ENCODE results near the gene ADM5.

Gene ADM5

DNA sequence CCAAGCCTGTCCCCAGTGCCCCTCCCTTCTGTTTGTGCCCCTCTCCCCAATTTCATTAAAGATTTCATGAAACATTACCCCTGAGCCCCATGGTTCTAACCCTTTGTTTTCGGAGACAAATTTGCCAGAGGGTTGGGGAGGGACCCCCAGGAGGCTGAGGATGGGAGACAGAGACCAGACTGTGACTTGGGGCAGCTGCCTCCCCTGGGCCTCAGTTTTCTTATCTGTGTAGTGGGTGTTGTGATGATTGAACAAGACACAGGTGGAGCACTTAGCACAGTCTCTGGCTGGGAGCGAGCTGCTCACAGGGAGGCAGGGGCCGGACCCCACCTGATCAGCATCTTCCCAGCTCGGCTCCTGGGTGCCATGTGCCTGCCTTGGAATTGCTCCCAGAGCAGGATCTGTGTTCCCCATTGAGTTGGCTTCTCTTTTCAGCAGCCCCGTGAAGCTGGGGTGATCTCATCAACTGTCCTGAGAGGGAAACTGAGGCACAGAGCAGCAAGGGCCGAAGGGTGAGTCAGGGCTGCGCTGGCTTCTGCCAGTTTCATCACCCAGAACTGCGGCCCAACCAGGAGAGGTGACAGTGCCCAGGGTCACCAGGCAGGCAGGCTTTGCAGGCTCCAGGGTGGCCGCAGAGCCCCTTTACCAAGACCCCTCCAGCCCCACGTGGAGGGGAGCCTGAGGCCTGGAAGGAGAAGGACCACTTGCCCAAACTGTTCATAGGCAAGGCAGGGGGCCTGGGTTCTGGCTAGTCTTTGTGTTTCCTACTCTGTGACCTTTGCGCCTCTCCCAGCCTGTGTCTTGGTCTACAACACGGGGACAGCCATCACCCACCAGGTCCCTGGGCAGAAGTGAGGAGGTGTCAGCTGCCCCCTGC, 30.6 kb upstream of the ADM5 start:
- no peak for DNase-seq (ENCODE audit: low spot score)

DNA sequence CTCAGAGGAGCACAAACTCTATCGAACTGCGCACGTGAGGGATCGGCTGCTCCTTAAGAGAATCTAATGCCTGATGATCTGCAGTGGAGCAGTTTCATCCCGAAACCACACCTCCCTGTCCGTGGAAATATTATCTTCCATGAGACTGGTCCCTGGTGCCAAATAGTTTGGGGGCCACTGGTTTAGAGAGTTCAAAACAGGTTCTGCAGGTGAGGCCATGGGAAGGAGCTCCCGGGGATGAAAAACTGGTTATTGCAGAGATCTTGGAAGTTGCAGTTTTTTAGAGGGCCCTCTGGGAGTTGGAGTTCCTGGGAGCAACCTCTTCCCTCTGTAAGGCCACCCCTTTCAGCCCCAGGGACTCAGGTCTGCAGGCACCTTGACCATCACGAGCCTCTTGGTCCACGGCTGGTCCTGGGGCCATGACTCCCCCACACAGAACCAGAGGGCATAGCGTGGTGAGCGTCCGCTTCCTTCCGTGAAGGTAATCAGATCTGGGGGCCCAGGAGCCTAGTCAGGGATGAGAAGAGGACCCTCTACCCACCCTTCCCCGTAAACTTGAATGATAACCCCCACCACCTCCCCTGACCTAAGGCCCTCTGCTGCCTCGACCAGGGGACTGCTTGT, 28.9 kb upstream of the ADM5 start:
- DNase-seq (ENCODE audit: low spot score) = no peak

DNA sequence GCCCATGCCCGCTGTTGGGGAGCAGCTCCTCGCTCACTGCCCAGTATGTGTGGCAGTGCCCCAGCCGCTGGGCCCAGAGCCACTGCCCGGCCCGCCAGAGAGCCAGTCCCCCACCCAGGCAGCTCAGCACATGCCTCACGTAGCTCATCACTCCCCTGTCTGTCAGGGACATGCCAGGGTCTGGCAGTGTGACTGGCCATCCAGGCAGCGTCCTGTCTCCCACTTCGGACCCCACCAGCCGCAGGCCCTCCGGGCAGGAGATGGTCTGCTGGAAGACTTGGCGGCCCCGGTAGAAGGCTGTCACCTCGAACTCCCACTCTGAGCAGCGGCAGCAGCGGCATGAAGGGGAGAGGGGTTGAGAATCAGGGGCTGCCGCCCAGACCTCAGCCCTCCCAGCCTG, 27.4 kb upstream of the ADM5 start:
- DNase-seq (ENCODE audit: low spot score) = no peak

DNA sequence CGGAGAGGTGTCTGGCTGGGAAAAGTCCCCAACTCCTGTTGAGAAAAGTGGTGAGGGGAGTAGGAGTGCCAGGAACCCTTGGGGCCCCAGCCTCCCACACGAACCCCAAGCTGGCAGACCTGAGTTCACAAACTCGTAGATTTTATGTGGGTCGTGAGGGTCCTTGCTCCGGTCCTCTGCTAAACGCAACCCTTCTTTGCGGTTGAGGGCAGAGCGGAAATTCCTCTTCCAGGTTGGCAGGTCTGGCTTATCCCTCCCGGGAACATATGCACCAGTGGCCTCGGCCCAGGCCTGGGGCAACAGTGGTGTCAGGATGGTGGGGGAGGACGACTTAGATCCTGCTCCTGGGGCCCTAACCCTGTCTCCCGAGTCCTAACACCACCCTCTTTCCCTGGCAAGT, 26.2 kb upstream of the ADM5 start:
- DNase-seq (ENCODE audit: low spot score) = no peak

DNA sequence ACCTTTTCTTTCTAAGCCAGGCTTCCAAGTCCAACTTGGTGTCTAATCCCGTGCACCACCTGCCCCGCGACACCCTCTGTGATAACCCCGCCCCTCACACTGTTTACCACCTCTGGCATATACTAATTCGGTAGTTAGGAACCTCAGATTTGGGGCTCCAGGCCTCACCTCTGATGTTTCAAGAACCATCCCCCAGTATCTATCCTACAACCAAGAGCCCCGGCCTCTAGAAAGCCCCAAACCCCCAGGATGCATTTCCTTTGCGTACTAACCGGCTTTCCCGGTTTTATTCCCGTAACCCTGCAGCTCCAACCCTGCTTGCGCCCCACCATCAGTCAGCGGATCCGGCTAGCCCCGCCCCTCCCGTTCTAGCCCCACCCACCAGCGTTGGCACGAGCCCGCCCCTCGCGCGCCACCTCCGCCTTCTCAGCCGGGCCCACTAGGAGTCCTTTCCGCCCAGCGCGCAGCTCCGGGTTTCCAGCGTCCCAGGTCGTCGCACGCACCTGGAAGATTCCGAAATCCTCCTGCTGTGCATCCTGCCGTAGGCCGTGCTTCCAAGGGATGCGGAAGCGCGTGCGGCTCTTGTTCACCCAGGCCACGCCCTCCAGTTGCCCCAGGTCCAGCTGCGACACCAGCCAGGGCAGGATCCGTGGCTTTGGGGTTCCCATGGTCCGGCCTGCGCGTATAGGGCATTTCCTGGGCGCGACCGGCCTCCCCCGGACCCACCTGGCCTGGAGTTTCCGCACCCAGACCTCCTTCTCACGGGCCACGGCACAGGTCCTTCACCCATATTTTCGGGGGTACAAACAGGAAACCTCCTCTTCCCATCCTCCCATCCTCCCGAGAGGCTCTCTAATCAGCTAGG, 25.0 kb upstream of the ADM5 start:
- DNase-seq (ENCODE audit: low spot score) = peak; percentile 98

DNA sequence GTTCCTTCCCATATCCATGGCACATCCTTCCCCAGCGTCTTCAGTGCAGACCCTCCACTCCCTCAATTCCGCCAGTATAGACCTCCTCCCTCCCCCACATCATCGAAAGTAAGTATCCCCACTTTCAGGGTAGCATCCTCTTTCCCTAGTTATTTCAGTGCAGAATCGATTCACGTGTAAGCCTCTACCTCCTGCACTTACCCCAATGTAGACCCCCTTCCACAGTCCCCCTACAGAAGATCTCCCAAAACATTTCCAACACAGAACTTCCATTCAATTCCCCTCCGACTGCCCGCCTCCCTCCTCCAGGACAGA, 24.4 kb upstream of the ADM5 start:
- DNase-seq (ENCODE audit: low spot score) = no peak

DNA sequence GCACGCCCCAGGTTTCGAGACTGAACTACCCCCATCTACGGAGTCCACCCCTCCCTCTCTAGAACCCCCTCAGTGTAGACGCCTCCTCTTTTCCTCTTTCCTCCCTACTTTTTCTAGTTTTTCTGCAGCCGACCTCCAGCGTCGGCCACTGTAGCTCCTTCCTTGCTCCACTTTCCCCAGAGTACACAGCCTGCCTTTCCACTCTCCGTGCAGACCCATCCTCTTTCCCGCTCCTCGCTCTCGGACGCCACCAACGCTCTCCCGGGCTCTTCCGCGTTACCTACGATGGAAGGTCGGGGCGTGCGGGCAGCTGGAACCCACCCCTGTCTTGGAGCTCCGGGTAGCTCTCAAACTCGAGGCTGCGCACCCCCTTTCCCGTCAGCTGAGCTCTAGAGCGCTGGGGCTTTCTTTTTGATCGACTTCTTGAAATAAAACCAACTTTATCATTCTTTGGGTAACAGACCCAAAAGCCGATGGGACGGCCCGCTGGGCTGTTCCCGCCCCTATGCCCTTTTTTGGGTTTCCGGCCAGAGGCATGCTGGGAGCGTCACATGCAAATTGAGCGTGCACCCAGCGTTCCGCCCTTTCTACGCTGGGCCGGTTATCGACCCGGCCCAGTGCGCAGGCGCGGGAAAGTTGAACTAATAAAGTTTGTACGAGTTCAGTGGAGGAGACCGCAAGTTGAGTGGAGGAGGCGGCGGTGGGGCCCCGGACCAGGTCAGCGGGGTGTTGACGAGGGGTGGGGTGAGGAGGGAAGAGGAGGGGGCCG, 23.9 kb upstream of the ADM5 start, which contains the start of the genes BCL2L12 and IRF3:
TSS of gene BCL2L12 (plus strand) at position 583 of the 769 bp plus-strand sequence. CDS start 760 bp downstream, outside the sequence.
TSS of gene IRF3 (minus strand) at position 507 of the 769 bp plus-strand sequence. CDS start 1,019 bp downstream, outside the sequence.
- peak; percentile 96 for DNase-seq (ENCODE audit: low spot score)

DNA sequence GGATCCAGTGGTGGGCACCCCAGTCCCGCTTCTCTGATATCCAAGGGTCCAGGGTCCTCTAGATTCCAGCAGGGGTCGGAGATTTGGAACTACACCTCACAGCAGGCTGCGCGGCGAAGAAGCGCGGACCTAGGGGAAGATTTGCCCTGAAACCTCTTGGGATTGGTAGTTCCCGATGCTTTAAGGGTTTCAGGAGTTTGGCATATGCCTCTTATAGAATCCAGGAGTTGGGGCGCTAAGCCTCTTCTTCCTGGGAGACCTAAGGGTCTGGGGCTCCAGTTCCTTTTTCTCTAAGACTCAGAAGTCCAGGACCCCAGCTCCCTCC, 23.3 kb upstream of the ADM5 start:
- no peak for DNase-seq (ENCODE audit: low spot score)

DNA sequence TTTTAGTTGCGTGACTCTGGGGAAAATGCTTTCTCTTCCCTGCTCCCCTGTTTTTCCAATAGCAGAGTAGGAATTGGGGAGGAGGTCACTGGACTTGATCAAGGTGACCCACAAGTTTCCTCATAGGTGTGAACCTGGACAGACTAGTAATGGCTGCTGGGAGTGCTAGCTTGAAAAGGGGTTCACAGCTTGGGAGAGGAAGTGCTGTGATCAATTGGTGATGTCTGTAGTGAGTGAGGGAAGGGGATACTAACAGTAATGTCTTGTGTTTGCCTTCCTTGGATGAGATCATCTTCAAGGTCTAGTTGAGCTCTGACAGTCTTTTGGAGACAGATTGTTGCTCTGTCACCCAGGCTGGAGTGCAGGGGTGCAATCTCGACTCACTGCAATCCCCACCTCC, 21.9 kb upstream of the ADM5 start:
- DNase-seq (ENCODE audit: low spot score) = no peak

DNA sequence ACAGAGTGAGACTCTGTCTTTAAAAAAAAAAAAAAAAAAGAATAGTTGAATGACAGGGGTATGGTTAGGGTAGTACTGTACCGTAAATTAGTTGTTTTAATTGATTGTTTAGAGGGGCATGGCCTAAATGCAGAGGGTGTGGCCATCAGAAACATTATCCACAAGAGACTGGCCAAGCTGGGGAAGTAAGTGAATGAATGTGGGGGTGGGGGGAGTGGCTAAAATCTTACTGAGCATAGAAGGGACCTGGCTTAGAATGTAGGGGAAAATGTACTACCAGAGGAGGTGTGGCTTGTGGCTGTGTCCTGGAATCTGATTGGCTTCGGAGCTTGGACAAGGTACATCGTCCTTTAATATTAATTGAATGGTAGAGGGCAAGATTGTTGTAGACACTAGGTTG, 19.9 kb upstream of the ADM5 start:
- no peak for DNase-seq (ENCODE audit: low spot score)

DNA sequence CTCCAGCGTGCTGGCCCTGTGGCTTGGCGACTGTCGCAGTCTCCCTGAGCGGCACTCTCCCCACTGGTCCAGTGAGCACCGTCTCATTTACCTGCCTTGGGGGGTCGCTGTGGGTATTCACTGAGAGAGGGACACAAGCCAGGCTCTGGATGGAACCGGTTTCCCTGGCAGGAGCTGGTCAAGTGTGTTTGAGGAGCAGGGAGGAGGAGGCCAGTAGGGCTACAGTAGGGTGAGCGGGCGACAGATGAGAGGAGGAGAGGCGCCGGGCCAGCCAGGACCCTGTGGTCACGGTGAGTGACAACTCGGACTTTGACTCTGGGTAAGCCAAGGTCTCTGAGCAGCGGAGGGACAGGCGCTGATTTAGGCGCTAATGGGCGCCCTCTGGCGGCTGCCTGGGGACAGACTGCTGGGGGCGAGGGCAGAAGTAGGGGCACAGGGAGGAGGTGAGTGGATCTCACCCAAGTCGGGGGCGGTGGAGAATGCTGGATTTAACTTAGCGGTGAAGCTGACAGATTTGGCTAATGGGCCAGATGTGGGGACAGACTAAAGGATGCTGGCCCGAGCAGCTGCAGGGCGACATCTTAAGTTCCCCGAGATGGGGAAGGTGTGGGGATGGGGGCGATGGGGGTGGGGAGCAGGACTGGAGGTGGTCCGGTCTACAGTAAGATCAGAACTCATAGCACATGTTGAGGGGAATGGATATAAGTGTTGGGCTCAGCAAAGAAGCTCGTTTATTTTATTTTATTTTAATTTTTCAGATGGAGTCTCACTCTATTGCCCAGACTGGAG, 17.1 kb upstream of the ADM5 start:
- DNase-seq (ENCODE audit: low spot score) = peak; percentile 89

DNA sequence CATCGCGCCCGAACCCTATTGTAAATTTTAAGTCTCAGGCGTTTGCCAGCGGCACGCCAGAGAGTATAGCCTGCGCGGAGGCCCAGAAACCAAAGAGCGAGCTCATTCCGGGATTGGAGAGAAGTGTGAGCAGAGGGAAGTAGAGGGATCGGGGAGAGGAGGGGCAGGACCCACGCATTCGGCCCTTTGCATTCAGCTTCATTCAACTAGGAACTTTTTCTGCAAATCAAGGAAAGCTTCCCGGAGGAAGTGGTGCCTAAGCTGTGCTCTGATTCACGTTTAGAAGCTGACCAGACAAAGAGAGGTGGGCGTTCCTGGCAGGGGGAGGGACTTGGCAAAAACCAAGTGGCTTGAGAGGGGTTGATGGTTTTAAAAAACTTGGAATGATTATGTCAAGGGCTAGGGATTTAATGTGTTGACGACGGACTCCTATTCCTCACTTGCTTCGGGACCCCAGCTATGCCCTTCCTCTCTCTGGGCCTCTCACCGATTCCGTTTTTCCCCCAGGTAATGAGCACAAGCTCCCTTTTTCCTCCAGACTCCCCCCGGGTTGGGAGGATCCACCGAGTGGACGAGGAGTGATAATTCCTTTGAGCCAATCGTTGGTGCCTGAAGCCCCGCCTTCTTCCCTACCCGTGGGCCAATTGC, 13.1 kb upstream of the ADM5 start:
- peak; percentile 95 for DNase-seq (ENCODE audit: low spot score)

DNA sequence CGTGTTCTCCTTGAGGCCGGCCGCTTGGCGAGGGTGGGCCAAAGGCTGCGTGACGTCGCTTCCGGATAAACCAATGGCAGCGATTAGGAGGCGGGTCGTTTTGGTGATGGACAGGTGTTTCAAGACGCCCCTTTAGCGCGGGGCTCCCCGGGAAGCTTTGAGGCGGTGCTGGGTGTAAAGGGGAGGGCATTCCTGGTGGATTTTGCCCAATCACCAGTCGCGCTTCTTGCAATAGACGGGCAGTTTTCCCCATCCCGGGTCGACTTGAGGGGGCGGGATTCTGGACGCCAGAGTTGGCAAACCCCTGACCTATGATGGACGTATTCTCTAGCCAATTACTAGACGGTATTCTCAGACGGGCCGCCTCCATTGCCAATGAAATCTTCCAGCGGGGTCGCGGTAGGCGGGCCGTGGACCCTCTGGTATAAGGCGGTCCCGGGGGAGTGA, 12.6 kb upstream of the ADM5 start:
- DNase-seq (ENCODE audit: low spot score) = peak; percentile 100

DNA sequence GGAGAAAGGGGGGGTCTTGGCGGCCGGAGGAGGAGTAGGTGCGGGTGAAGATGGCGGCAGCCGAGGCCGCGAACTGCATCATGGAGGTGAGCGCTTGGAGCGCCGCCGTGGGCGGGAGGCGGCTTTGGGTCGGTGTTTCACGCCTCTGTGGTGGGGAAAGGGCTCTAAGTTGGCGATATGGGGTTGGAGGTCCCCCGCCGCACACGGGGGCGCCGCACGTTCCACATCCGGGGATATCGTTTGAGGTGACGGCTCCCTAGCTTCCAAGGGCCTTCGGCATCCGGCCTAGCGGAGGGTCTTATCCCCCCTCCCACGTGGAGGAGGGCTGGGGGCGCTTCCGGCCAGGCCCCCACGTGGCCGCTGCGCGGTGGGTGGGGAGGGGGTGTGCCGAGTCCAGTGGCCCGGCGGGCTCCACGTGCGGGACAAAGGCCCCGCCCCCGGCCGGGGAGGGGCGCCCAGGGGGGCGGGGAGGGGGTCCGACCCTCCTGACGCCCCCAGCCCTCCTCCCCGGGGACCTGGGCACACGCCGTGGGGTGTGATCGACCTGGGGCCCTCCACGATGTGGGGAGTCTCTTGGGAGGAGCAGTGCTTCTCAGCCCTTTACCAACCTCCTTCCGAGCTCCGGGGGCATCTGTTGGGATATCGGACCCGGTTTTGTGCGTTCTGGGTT, 12.0 kb upstream of the ADM5 start, which contains the start of gene PRMT1:
TSS of gene PRMT1 (plus strand) at position 41 of the 670 bp plus-strand sequence. CDS start at position 51, 10 bp downstream.
- no peak for DNase-seq (ENCODE audit: low spot score)

DNA sequence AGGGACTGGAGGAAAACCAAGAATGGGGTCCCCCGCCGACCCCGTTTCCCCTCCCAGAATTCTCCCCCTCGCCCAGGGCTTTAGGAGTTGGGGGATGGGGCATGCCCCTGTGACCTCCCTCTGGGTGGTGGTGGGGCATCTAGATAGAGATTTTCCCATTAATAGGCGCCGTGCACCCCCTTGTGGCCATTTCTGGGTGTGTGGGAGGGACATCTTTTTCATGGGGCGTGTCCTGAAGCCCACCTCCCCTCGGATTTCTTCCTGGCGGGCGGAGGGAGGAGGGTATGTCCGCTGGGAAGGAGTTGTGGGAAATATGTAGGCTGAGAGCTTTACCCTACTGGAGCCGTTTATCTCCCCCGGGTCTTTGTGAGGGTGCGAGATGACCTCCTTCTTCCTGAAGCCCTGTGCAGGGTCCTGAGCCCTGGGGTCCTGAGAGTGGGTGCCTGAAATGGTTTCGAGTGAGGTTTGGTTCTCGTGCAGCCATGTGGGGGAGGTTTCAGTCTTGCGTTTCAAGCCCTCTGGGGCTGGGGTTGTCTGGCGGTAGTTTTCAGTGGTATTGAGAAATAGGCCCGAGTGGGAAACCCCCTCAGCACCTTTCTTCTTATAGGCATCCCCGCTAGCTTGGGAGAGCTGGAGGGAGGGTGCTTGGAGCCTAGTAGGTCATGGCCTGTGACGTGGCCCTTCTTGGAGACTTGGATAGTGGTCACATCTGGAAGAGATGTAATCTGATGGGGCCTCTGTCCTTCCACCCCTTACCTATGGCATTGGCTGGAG, 11.3 kb upstream of the ADM5 start:
- peak; percentile 69 for DNase-seq (ENCODE audit: low spot score)

DNA sequence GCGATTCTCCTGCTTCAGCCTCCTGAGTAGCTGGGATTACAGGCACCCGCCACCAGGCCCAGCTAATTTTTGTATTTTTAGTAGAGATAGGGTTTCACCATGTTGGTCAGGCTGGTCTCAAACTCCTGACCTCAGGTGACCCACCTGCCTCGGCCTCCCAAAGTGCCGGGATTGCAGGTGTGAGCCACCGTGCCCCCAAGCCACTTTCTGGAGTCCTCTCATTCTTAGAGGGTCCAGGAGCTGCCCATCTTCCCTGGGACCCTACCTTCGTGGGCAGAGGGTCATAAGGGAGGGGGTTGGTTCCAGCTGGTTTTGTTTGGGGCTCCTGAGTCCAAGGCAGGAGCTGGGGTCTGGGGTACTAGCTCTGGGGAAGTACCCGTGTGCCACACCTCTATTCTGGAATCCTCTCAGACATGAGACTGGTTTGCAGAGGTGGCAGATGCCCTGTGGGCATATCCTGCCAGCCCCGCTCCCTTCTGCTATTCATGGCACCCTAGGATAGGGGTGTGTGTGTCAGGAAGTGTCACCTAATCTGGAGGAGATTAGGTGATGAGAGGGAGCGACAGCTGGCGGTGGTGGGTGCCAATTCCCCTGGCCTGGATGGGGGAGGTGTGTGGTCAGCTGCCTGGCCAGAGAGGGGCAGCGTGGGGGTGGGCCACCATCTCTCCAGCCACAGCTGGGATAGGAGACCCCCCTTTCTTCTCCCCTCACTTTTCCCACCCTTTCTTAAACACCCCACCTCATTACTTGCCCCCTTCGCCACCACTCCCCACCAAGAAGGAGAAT, 10.2 kb upstream of the ADM5 start:
- DNase-seq (ENCODE audit: low spot score) = no peak

DNA sequence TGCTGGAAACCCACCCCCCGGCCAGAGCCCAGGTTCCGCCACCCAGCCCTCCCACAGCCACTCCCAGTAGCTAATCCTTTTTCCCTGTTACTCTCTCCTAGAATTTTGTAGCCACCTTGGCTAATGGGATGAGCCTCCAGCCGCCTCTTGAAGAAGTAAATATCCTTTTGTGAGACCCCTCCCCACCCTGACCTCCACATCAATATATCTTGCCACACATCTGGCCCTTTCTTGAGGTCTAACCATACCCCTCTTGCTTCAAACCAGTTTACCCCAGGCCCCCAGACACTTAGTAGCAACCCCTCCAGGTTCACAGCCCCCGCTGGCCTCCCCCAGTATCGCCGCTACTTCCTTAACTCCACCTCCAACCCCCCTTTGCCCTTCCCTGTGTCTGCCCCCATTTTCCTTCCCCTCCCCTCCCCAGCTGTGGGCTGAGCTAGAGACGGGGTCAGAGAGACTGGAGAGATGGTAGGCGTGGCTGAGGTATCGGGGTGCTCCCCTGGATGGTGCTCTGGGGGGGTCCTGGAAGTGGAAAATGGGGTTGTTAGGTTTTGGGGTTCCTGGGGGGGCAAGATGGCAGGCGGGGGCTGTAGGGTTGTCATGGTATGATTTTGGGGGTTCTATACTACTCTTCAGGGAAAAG, 9.5 kb upstream of the ADM5 start:
- DNase-seq (ENCODE audit: low spot score) = no peak
